H1 (cell line): ENCODE data around the gene TEN1. TPM values are rescaled to one million over a fixed set of nuclear protein-coding genes. Genes with fewer than 3 reads are reported as not detected.
A peak's percentile ranks its signal among the peaks of the same experiment; 100 is the strongest.

Experiments used
- CTCF ChIA-PET: fragments of 300-600 bp; sonication (Branson Sonifier 250); formaldehyde crosslinking; loops from one replicate; lab custom pipeline; 2021; ENCODE audit not compliant: partially characterized antibody; lab: Charles Lee
- POLR2A ChIA-PET: fragments of 300-600 bp; sonication (Branson Sonifier 250); formaldehyde crosslinking; loops from one replicate; lab custom pipeline; 2021; ENCODE audit warnings: inconsistent platforms; ENCODE audit not compliant: partially characterized antibody; lab: Charles Lee
- DNase-seq, 2 experiments: peaks; one replicate each; pipeline versions ENCODE4 v3.0.0 to v3.0.0-alpha.2; 2010 to 2022; ENCODE audit warnings: low spot score in 2 of 2, low read depth in 1 of 2, mixed read lengths in 1 of 2
- FAIRE-seq: peaks from 2 replicates; lab custom pipeline; 2011; peaks lifted over from hg19 to GRCh38; lab: Jason Lieb, UNC
- H2AFZ ChIP-seq: 2 replicates; pipeline ENCODE4 v1.8.1; 2012; ENCODE audit warnings: low read length, inconsistent platforms
- H2AK5ac ChIP-seq: 2 replicates; pipeline ENCODE4 v1.6.1; 2013; ENCODE audit warnings: low read depth, low read length
- H2BK120ac ChIP-seq: replicated peaks from 2 replicates; pipeline ENCODE3; 2013; ENCODE audit warnings: low read depth, low read length, inconsistent platforms
- H2BK12ac ChIP-seq: 2 replicates; pipeline ENCODE4 v1.6.1; 2013; ENCODE audit warnings: low read depth, low read length
- H2BK15ac ChIP-seq: 2 replicates; pipeline ENCODE4 v1.6.1; 2013; ENCODE audit warnings: low read length
- H2BK20ac ChIP-seq: 2 replicates; pipeline ENCODE4 v1.6.1; 2013; ENCODE audit warnings: low read length
- H2BK5ac ChIP-seq: 2 replicates; pipeline ENCODE4 v1.6.1; 2013; ENCODE audit warnings: low read depth, low read length
- H3K14ac ChIP-seq: 2 replicates; pipeline ENCODE4 v1.6.1; 2013; ENCODE audit warnings: inconsistent platforms; ENCODE audit not compliant: insufficient read length
- H3K18ac ChIP-seq: 2 replicates; pipeline ENCODE4 v1.6.1; 2013; ENCODE audit warnings: low read length; ENCODE audit errors: extremely low read depth
- H3K23ac ChIP-seq: 2 replicates; pipeline ENCODE4 v1.6.1; 2013; ENCODE audit warnings: inconsistent platforms; ENCODE audit not compliant: insufficient read length
- H3K23me2 ChIP-seq: 2 replicates; pipeline ENCODE4 v1.6.1; 2013; ENCODE audit warnings: low read depth, low read length
- H3K27ac ChIP-seq: 2 replicates; pipeline ENCODE4 v1.6.1; 2011; ENCODE audit warnings: low read depth, low read length, inconsistent platforms
- H3K27me3 ChIP-seq, 4 experiments: replicated peaks in 1 of 4; 1 replicate in 1 of 4; 2 replicates in 3 of 4; pipeline versions ENCODE4 v1.6.1 to v1.8.1; 2011 to 2013; ENCODE audit warnings: low read length in 3 of 4, mild to moderate bottlenecking in 3 of 4, inconsistent platforms in 2 of 4, mixed read lengths in 2 of 4, moderate library complexity in 1 of 4; ENCODE audit not compliant: control insufficient read depth in 3 of 4, insufficient read depth in 3 of 4; ENCODE audit errors: extremely low read depth in 1 of 4
- H3K36me3 ChIP-seq, 4 experiments: 2 replicates each; pipeline versions ENCODE4 v1.6.1 to v1.8.1; 2011 to 2013; ENCODE audit warnings: mild to moderate bottlenecking in 4 of 4, low read length in 3 of 4, moderate library complexity in 2 of 4, control low read depth in 1 of 4, inconsistent platforms in 1 of 4; ENCODE audit not compliant: insufficient read depth in 4 of 4, control insufficient read depth in 2 of 4
- H3K4ac ChIP-seq: replicated peaks from 2 replicates; pipeline ENCODE3; 2013; ENCODE audit warnings: low read length, low read depth, mixed read lengths, inconsistent platforms; ENCODE audit not compliant: insufficient read length
- H3K4me1 ChIP-seq, 4 experiments: replicated peaks in 1 of 4; 1 replicate in 1 of 4; 2 replicates in 3 of 4; pipeline versions ENCODE4 v1.6.1 to v1.8.1; 2011 to 2013; ENCODE audit warnings: low read length in 3 of 4, inconsistent platforms in 2 of 4, mixed read lengths in 1 of 4; ENCODE audit not compliant: insufficient read depth in 4 of 4, control insufficient read depth in 3 of 4
- H3K4me2 ChIP-seq, 2 experiments: 2 replicates each; pipeline versions ENCODE4 v1.6.1 to v1.8.1; 2011 to 2013; ENCODE audit warnings: low read depth in 2 of 2, low read length in 2 of 2, control low read depth in 1 of 2, inconsistent platforms in 1 of 2, mild to moderate bottlenecking in 1 of 2; ENCODE audit not compliant: insufficient read depth in 1 of 2
- H3K4me3 ChIP-seq, 4 experiments: fragments of 200-600, 300-600 bp in 1 of 4; sonication (generic), shearing (Covaris generic), sonication (Bioruptor Twin) in 1 of 4; 2 replicates each; pipeline versions ENCODE4 v1.5.1 to v1.8.1; 2011 to 2016; ENCODE audit warnings: low read length in 4 of 4, low read depth in 3 of 4, control low read depth in 2 of 4, inconsistent platforms in 2 of 4, mild to moderate bottlenecking in 2 of 4, mixed read lengths in 1 of 4, moderate library complexity in 1 of 4; ENCODE audit not compliant: insufficient read depth in 2 of 4; ENCODE audit errors: extremely low read depth in 1 of 4
- H3K56ac ChIP-seq: replicated peaks from 2 replicates; pipeline ENCODE3; 2013; ENCODE audit warnings: low read depth, mild to moderate bottlenecking, mixed read lengths, low read length, inconsistent platforms; ENCODE audit not compliant: insufficient read length
- H3K79me1 ChIP-seq: 2 replicates; pipeline ENCODE4 v1.6.1; 2013; ENCODE audit warnings: low read depth, low read length, control low read depth
- H3K79me2 ChIP-seq, 2 experiments: 2 replicates each; pipeline versions ENCODE4 v1.6.1 to v1.8.1; 2012 to 2013; ENCODE audit warnings: low read length in 2 of 2, mild to moderate bottlenecking in 2 of 2, inconsistent platforms in 1 of 2; ENCODE audit not compliant: insufficient read depth in 2 of 2, control insufficient read depth in 1 of 2
- H3K9ac ChIP-seq, 4 experiments: replicated peaks in 1 of 4; 1 replicate in 1 of 4; 2 replicates in 3 of 4; pipeline versions ENCODE4 v1.6.1 to v1.8.1; 2011 to 2013; ENCODE audit warnings: low read depth in 3 of 4, low read length in 3 of 4, control low read depth in 2 of 4, mild to moderate bottlenecking in 2 of 4, moderate library complexity in 2 of 4, inconsistent platforms in 1 of 4; ENCODE audit errors: extremely low read depth in 1 of 4
- H3K9me3 ChIP-seq, 2 experiments: 2 replicates each; pipeline versions ENCODE4 v1.6.1 to v1.8.1; 2012 to 2013; ENCODE audit warnings: mild to moderate bottlenecking in 2 of 2, moderate library complexity in 2 of 2, control low read depth in 1 of 2, inconsistent platforms in 1 of 2, low read depth in 1 of 2, low read length in 1 of 2, mixed read lengths in 1 of 2; ENCODE audit not compliant: insufficient read depth in 2 of 2
- H4K20me1 ChIP-seq, 2 experiments: replicated peaks in 1 of 2; 2 replicates each; pipeline versions ENCODE3 to v1.8.1; 2011 to 2013; ENCODE audit warnings: inconsistent platforms in 2 of 2, low read length in 2 of 2, mild to moderate bottlenecking in 1 of 2; ENCODE audit not compliant: insufficient read depth in 2 of 2, control insufficient read depth in 1 of 2
- H4K5ac ChIP-seq: 2 replicates; pipeline ENCODE4 v1.6.1; 2013; ENCODE audit warnings: low read length, low read depth, mixed read lengths, inconsistent platforms; ENCODE audit not compliant: insufficient read length
- H4K8ac ChIP-seq: 2 replicates; pipeline ENCODE4 v1.8.0; 2013; ENCODE audit warnings: mild to moderate bottlenecking, moderate library complexity, low read length, inconsistent platforms; ENCODE audit not compliant: insufficient read depth; ENCODE audit errors: extremely low read depth
- H4K91ac ChIP-seq: replicated peaks from 2 replicates; pipeline ENCODE3; 2013; ENCODE audit warnings: low read length, mixed read lengths, inconsistent platforms; ENCODE audit not compliant: insufficient read length
- BCL11A ChIP-seq, 2 experiments: IDR thresholded peaks; one replicate each; pipeline ENCODE4 v1.6.1; 2011; ENCODE audit warnings: low read depth in 2 of 2, low read length in 2 of 2, mild to moderate bottlenecking in 2 of 2
- CREB1 ChIP-seq: IDR thresholded peaks from 2 replicates; pipeline ENCODE4 v1.6.1; 2012; ENCODE audit warnings: inconsistent platforms
- JUN ChIP-seq: IDR thresholded peaks from 2 replicates; pipeline ENCODE4 v1.6.1; 2011; ENCODE audit warnings: low read depth, mild to moderate bottlenecking, improper control_type of control experiment, low read length
- KDM1A ChIP-seq: fragments of 200-600, 300-600 bp; sonication (generic); IDR thresholded peaks from 2 replicates; pipeline ENCODE4 v1.7.1; 2016; ENCODE audit warnings: mild to moderate bottlenecking, low read length, borderline replicate concordance
- NANOG ChIP-seq: IDR thresholded peaks from 2 replicates; pipeline ENCODE4 v1.6.1; 2011; ENCODE audit warnings: low read length, low read depth, mild to moderate bottlenecking, inconsistent platforms; ENCODE audit not compliant: insufficient read depth, poor library complexity, severe bottlenecking
- RAD21 ChIP-seq, 2 experiments: IDR thresholded peaks in 1 of 2; conservative IDR thresholded peaks in 1 of 2; 2 replicates each; pipeline ENCODE4 v1.6.1; 2011; ENCODE audit warnings: low read depth in 2 of 2, low read length in 2 of 2, improper control_type of control experiment in 1 of 2, inconsistent platforms in 1 of 2, mild to moderate bottlenecking in 1 of 2, moderate library complexity in 1 of 2
- SIRT6 ChIP-seq: IDR thresholded peaks from one replicate; pipeline ENCODE4 v1.7.1; 2012; ENCODE audit warnings: low read length, inconsistent platforms
- TBP ChIP-seq: IDR thresholded peaks from 2 replicates; pipeline ENCODE4 v1.6.1; 2011; ENCODE audit warnings: low read depth, low read length, improper control_type of control experiment
- WGBS, 2 experiments: shearing (Covaris generic) in 1 of 2; methylation state at CpG; one replicate each; pipeline versions ENCODE4 v1.1.6 to v1.1.7; 2013 to 2015; ENCODE audit warnings: low lambda C conversion rate in 2 of 2, mixed read lengths in 2 of 2, inconsistent platforms in 1 of 2, low coverage in 1 of 2, missing lambda C conversion rate in 1 of 2; ENCODE audit not compliant: insufficient replicate concordance in 2 of 2, insufficient coverage in 1 of 2, insufficient read length in 1 of 2; ENCODE audit errors: extremely low coverage in 1 of 2, missing lambda C conversion rate in 1 of 2; 5-methylcytosine and 5-hydroxymethylcytosine counted together
- polyA plus RNA-seq, 7 experiments: library from polyadenylated mRNA; depleted of rRNA in 3 of 7; stranded (reverse) in 5 of 7; unstranded in 2 of 7; fragments of >200 nt in 5 of 7; fragments of 200-250 nt in 2 of 7; gene quantifications; 1 replicate in 5 of 7; 2 replicates in 1 of 7; 4 replicates in 1 of 7; pipeline versions ENCODE4 v1.2.1 to v1.2.3, GENCODE V29; 2011 to 2013; ENCODE audit warnings: missing spikeins in 2 of 7, mixed read lengths in 2 of 7
- total RNA-seq: library from RNA; stranded (reverse); fragmentation: NEBNext Ultra II Directional; extraction: Animal tissue kit (Norgen Biotek cat#: 25700); gene quantifications from 2 replicates; pipeline ENCODE4 v1.2.1, GENCODE V29; 2021

The TEN1 gene
- total and polyA plus RNA-seq, 2 of the 8 experiments (the other 6 are each of a cell fraction or from before 2014, with no cell fraction given), result 15.9 to 18.7 TPM

GRCh38 chr17:76038050-76038449 lies 59.0 kb downstream of the TEN1 start:
- Histone ChIP-seq H3K27ac (no peak overlapping the region), H3K56ac (no peak overlapping the region), H2BK15ac (no peak overlapping the region), H2BK120ac (no peak overlapping the region), H4K8ac (no peak overlapping the region), H4K91ac (no peak overlapping the region), H3K23me2 (no peaks in the 10 kb centered on the region), H2AK5ac (no peak overlapping the region), H3K9me3 (no peaks in the 10 kb centered on the region), H3K4ac (no peak overlapping the region), H3K36me3 (peaks cover 17 to 41% (median 31%) of the 10 kb centered on the region in 4 experiments), H3K9ac (no peak overlapping the region), H3K4me1 (peaks cover 0 to 20% (median 8%) of the 10 kb centered on the region in 4 experiments; a peak in 6 of 7 replicates), H3K14ac (no peak overlapping the region), H2BK5ac (no peak overlapping the region)
- no peak for TF ChIP-seq TBP
- TF ChIP-seq NANOG, result no peak
- TF ChIP-seq JUN, result no peak
- peak; percentile 75; the same call in 1 of the 2 replicates for TF ChIP-seq CREB1
- no peak for TF ChIP-seq BCL11A (IDR thresholded peaks at IDR 0.05; ENCODE audit: low read depth in 2 of 2, low read length in 2 of 2)
- no peak for TF ChIP-seq RAD21 (IDR thresholded peaks at IDR 0.05 in 1 of 2, conservative IDR thresholded peaks at IDR 0.05 in 1 of 2; ENCODE audit: low read depth in 2 of 2, low read length in 2 of 2)
- no peak for TF ChIP-seq SIRT6
- no peak for TF ChIP-seq KDM1A
- TF ChIP-seq, all 59 proteins: peak for 1
- DNase-seq, result no peak
- ChIA-PET POLR2A (no interaction called here), CTCF (interaction anchor here (0.9 to 13.7 kb wide), 3 partner anchors 11 to 30 kb away, joined by 5 to 229 read pairs (median 5); partner anchors contain the start of gene CDK3)
- 96% methylated on average over 3 of the region's 3 CpGs; no CpG with 5 or more reads in 1 of the 2 experiments for WGBS, 2 experiments
- no peak overlapping the region for H2BK12ac ChIP-seq
- no peak overlapping the region for H3K23ac ChIP-seq
- H3K18ac ChIP-seq, result no peak overlapping the region
- no peak overlapping the region for H2BK20ac ChIP-seq
- H3K4me2 ChIP-seq, result no peak overlapping the region
- no peaks in the 10 kb centered on the region for H3K79me2 ChIP-seq
- H3K4me3 ChIP-seq, result no peak overlapping the region
- H4K5ac ChIP-seq, result no peak overlapping the region
- no peak overlapping the region for H2AFZ ChIP-seq
- H3K79me1 ChIP-seq, result no peaks in the 10 kb centered on the region
- H3K27me3 ChIP-seq, result no peaks in the 10 kb centered on the region
- H4K20me1 ChIP-seq, result peaks cover 0 to 5% of the 10 kb centered on the region in 2 experiments
- FAIRE-seq, result no peak
